Measurements from ENCODE around the gene TNFAIP8L3. TPM values are rescaled to one million over a fixed set of nuclear protein-coding genes. Genes with fewer than 3 reads are reported as not detected.
"Not testable (repeated sequence)": the region's sequence is repeated elsewhere in the genome, so short reads cannot be mapped to it uniquely, and the experiment has no call there.

TNFAIP8L3 gene
- total and polyA plus RNA-seq, 4 donors = 0.44 to 4.9 (median 1.3) TPM

- WGBS = 89% methylated on average over 3 of the region's 3 CpGs
- Histone ChIP-seq H3K27ac (ENCODE audit: low read depth in 1 of 2, low read length in 2 of 2) (no peak overlapping the region), H3K9me3 (ENCODE audit: control insufficient read depth in 4 of 4, low read length in 3 of 4) (no peaks in the 10 kb centered on the region), H3K9ac (ENCODE audit: low read depth in 1 of 2, low read length in 2 of 2) (no peak overlapping the region), H3K4me3 (ENCODE audit: low read depth in 1 of 3, low read length in 3 of 3) (no peak overlapping the region), H3K36me3 (ENCODE audit: control insufficient read depth in 4 of 4, insufficient read depth in 3 of 4, low read depth in 1 of 4, low read length in 3 of 4) (no peaks in the 10 kb centered on the region), H3K27me3 (ENCODE audit: control insufficient read depth in 4 of 4, insufficient read depth in 4 of 4, low read length in 3 of 4) (no peaks in the 10 kb centered on the region), H3K4me1 (ENCODE audit: control insufficient read depth in 4 of 4, insufficient read depth in 4 of 4, low read length in 3 of 4) (no peaks in the 10 kb centered on the region)
- TF ChIP-seq TAF1 (conservative IDR thresholded peaks at IDR 0.05) (no peak), ZBTB33 (IDR thresholded peaks at IDR 0.05) (no peak), EGR1 (IDR thresholded peaks at IDR 0.05; ENCODE audit: low read depth in 2 of 2) (no peak), YY1 (IDR thresholded peaks at IDR 0.05) (no peak), NR2F2 (IDR thresholded peaks at IDR 0.05) (no peak), SP1 (IDR thresholded peaks at IDR 0.05) (no peak)
- no peak for DNase-seq (ENCODE audit: low spot score)
Measured at GRCh38 chr15:51126842-51127241, 32.1 kb upstream of the TNFAIP8L3 start.

GRCh38 chr15:51123002-51123401 is 28.3 kb upstream of the TNFAIP8L3 start:
- not testable (repeated sequence) for H3K27ac ChIP-seq (ENCODE audit: low read depth in 1 of 2, low read length in 2 of 2); H3K9me3 ChIP-seq (ENCODE audit: control insufficient read depth in 4 of 4, low read length in 3 of 4); H3K27me3 ChIP-seq (ENCODE audit: control insufficient read depth in 4 of 4, insufficient read depth in 4 of 4, low read length in 3 of 4); H3K9ac ChIP-seq (ENCODE audit: low read depth in 1 of 2, low read length in 2 of 2); H3K36me3 ChIP-seq (ENCODE audit: control insufficient read depth in 4 of 4, insufficient read depth in 3 of 4, low read depth in 1 of 4, low read length in 3 of 4); DNase-seq (ENCODE audit: low spot score); H3K4me3 ChIP-seq (ENCODE audit: low read depth in 1 of 3, low read length in 3 of 3); H3K4me1 ChIP-seq (ENCODE audit: control insufficient read depth in 4 of 4, insufficient read depth in 4 of 4, low read length in 3 of 4)

GRCh38 chr15:51121631-51122225 is 27.0 kb upstream of the TNFAIP8L3 start:
- Histone ChIP-seq H3K4me3 (ENCODE audit: low read depth in 1 of 3, low read length in 3 of 3) (no peak overlapping the region), H3K27me3 (ENCODE audit: control insufficient read depth in 4 of 4, insufficient read depth in 4 of 4, low read length in 3 of 4) (no peaks in the 10 kb centered on the region), H3K9me3 (ENCODE audit: control insufficient read depth in 4 of 4, low read length in 3 of 4) (no peaks in the 10 kb centered on the region), H3K27ac (ENCODE audit: low read depth in 1 of 2, low read length in 2 of 2) (no peak overlapping the region), H3K36me3 (ENCODE audit: control insufficient read depth in 4 of 4, insufficient read depth in 3 of 4, low read depth in 1 of 4, low read length in 3 of 4) (peaks cover 0 to 1% (median 0%) of the 10 kb centered on the region in 4 donors), H3K4me1 (ENCODE audit: control insufficient read depth in 4 of 4, insufficient read depth in 4 of 4, low read length in 3 of 4) (no peaks in the 10 kb centered on the region), H3K9ac (ENCODE audit: low read depth in 1 of 2, low read length in 2 of 2) (no peak overlapping the region)
- TF ChIP-seq EGR1 (IDR thresholded peaks at IDR 0.05; ENCODE audit: low read depth in 2 of 2) (no peak), JUND (IDR thresholded peaks at IDR 0.05) (no peak)
- no peak for DNase-seq (ENCODE audit: low spot score)
- 98% methylated on average over 1 of the region's 1 CpG for WGBS

GRCh38 chr15:51121118-51121517 is 26.4 kb upstream of the TNFAIP8L3 start:
- no peak overlapping the region for H3K4me3 ChIP-seq (ENCODE audit: low read depth in 1 of 3, low read length in 3 of 3)
- no peak overlapping the region for H3K9ac ChIP-seq (ENCODE audit: low read depth in 1 of 2, low read length in 2 of 2)
- no peaks in the 10 kb centered on the region for H3K9me3 ChIP-seq (ENCODE audit: control insufficient read depth in 4 of 4, low read length in 3 of 4)
- no peak for DNase-seq (ENCODE audit: low spot score)
- TF ChIP-seq SP1 (IDR thresholded peaks at IDR 0.05) = no peak
- H3K27ac ChIP-seq (ENCODE audit: low read depth in 1 of 2, low read length in 2 of 2) = no peak overlapping the region
- WGBS = 84% methylated on average over 2 of the region's 2 CpGs
- no peaks in the 10 kb centered on the region for H3K4me1 ChIP-seq (ENCODE audit: control insufficient read depth in 4 of 4, insufficient read depth in 4 of 4, low read length in 3 of 4)
- H3K36me3 ChIP-seq (ENCODE audit: control insufficient read depth in 4 of 4, insufficient read depth in 3 of 4, low read depth in 1 of 4, low read length in 3 of 4) = peaks cover 0 to 1% (median 0%) of the 10 kb centered on the region in 4 donors
- no peaks in the 10 kb centered on the region for H3K27me3 ChIP-seq (ENCODE audit: control insufficient read depth in 4 of 4, insufficient read depth in 4 of 4, low read length in 3 of 4)

- Histone ChIP-seq H3K4me1 (ENCODE audit: control insufficient read depth in 4 of 4, insufficient read depth in 4 of 4, low read length in 3 of 4) (no peaks in the 10 kb centered on the region), H3K27me3 (ENCODE audit: control insufficient read depth in 4 of 4, insufficient read depth in 4 of 4, low read length in 3 of 4) (no peaks in the 10 kb centered on the region), H3K9me3 (ENCODE audit: control insufficient read depth in 4 of 4, low read length in 3 of 4) (no peaks in the 10 kb centered on the region), H3K4me3 (ENCODE audit: low read depth in 1 of 3, low read length in 3 of 3) (no peak overlapping the region), H3K27ac (ENCODE audit: low read depth in 1 of 2, low read length in 2 of 2) (no peak overlapping the region), H3K9ac (ENCODE audit: low read depth in 1 of 2, low read length in 2 of 2) (no peak overlapping the region), H3K36me3 (ENCODE audit: control insufficient read depth in 4 of 4, insufficient read depth in 3 of 4, low read depth in 1 of 4, low read length in 3 of 4) (peaks cover 0 to 1% (median 0%) of the 10 kb centered on the region in 4 donors)
- no peak for TF ChIP-seq ZBTB33 (IDR thresholded peaks at IDR 0.05)
- TF ChIP-seq ATF3 (IDR thresholded peaks at IDR 0.05) = no peak
- no peak for TF ChIP-seq FOXA1 (IDR thresholded peaks at IDR 0.05)
- no peak for TF ChIP-seq FOXA2 (IDR thresholded peaks at IDR 0.05)
- TF ChIP-seq GABPA (IDR thresholded peaks at IDR 0.05 in 1 of 2, conservative IDR thresholded peaks at IDR 0.05 in 1 of 2) = no peak
- TF ChIP-seq EGR1 (IDR thresholded peaks at IDR 0.05; ENCODE audit: low read depth in 2 of 2) = no peak
- no peak for TF ChIP-seq RXRA (IDR thresholded peaks at IDR 0.05)
- no peak for DNase-seq (ENCODE audit: low spot score)
- 51% methylated on average over 3 of the region's 3 CpGs for WGBS
Measured at GRCh38 chr15:51119120-51119519, 24.4 kb upstream of the TNFAIP8L3 start.

All from liver (tissue), 9 donors.